Endodermal cell (in vitro differentiated cells): ENCODE results near the gene CDH18. TPM values are rescaled to one million over a fixed set of nuclear protein-coding genes. Genes with fewer than 3 reads are reported as not detected.
A peak's percentile ranks its signal among the peaks of the same experiment; 100 is the strongest.

Experiments used
- DNase-seq: peaks from one replicate; pipeline ENCODE4 v3.0.0-alpha.2; 2017
- H3K27ac ChIP-seq: 2 replicates; pipeline ENCODE4 v1.5.1; 2013; ENCODE audit warnings: mild to moderate bottlenecking, low read depth, low read length, moderate library complexity
- H3K27me3 ChIP-seq: 2 replicates; pipeline ENCODE4 v1.6.1; 2013; ENCODE audit warnings: mild to moderate bottlenecking, low read length, moderate library complexity; ENCODE audit not compliant: insufficient read depth, control insufficient read depth, poor library complexity, severe bottlenecking
- H3K36me3 ChIP-seq: 2 replicates; pipeline ENCODE4 v1.7.0; 2013; ENCODE audit warnings: mild to moderate bottlenecking, low read length, moderate library complexity; ENCODE audit not compliant: control insufficient read depth, insufficient read depth
- H3K4me1 ChIP-seq: one replicate; pipeline ENCODE4 v1.7.0; 2013; ENCODE audit warnings: low read length; ENCODE audit not compliant: control insufficient read depth, insufficient read depth
- H3K4me3 ChIP-seq: 2 replicates; pipeline ENCODE4 v1.5.1; 2013; ENCODE audit warnings: mild to moderate bottlenecking, low read length, moderate library complexity
- H3K9ac ChIP-seq: 2 replicates; pipeline ENCODE4 v1.6.1; 2013; ENCODE audit warnings: mild to moderate bottlenecking, low read length, moderate library complexity; ENCODE audit not compliant: poor library complexity, severe bottlenecking; ENCODE audit errors: extremely low read depth
- H3K9me3 ChIP-seq: 2 replicates; pipeline ENCODE4 v1.6.1; 2013; ENCODE audit warnings: mild to moderate bottlenecking, low read length, moderate library complexity; ENCODE audit not compliant: control insufficient read depth
- H3K27ac Mint-ChIP-seq: 2 replicates; pipeline ENCODE4 v1.8.0; 2020; ENCODE audit warnings: mixed read lengths
- H3K27me3 Mint-ChIP-seq: 2 replicates; pipeline ENCODE4 v1.8.0; 2021; ENCODE audit warnings: mild to moderate bottlenecking, mixed read lengths; ENCODE audit not compliant: insufficient read depth
- H3K36me3 Mint-ChIP-seq: 2 replicates; pipeline ENCODE4 v1.8.0; 2020; ENCODE audit warnings: low read depth, mixed read lengths
- H3K4me1 Mint-ChIP-seq: 2 replicates; pipeline ENCODE4 v1.8.0; 2020; ENCODE audit warnings: mixed read lengths
- H3K4me3 Mint-ChIP-seq: 2 replicates; pipeline ENCODE4 v1.8.0; 2020; ENCODE audit warnings: mild to moderate bottlenecking, moderate library complexity, mixed read lengths
- H3K9me3 Mint-ChIP-seq: 2 replicates; pipeline ENCODE4 v1.8.0; 2020; ENCODE audit warnings: mild to moderate bottlenecking, mixed read lengths
- CTCF ChIP-seq: fragments of 200-600 bp; sonication (generic); conservative IDR thresholded peaks from 2 replicates; pipeline ENCODE4 v1.5.0; 2021; ENCODE audit warnings: antibody characterized with exemption, mild to moderate bottlenecking
- WGBS, 2 experiments: methylation state at CpG; one replicate each; pipeline versions ENCODE4 v1.1.5 to v1.1.7; 2013; ENCODE audit warnings: missing lambda C conversion rate in 2 of 2, mixed read lengths in 1 of 2; ENCODE audit not compliant: insufficient coverage in 1 of 2, insufficient read length in 1 of 2; 5-methylcytosine and 5-hydroxymethylcytosine counted together
- total RNA-seq, 2 donors: library from RNA; stranded (reverse); fragmentation: NEBNext Ultra II Directional in 1 of 2; extraction: Animal tissue kit (Norgen Biotek cat#: 25700) in 1 of 2; gene quantifications; 2 replicates in 1 of 2; 3 replicates in 1 of 2; pipeline ENCODE4 v1.2.1, GENCODE V29; 2021

The CDH18 gene
- total RNA-seq, 2 donors from 2014 or later = 0.22 TPM; not detected in 1

GRCh38 chr5:19555436-19555835, 432.6 kb downstream of the CDH18 start:
- DNase-seq = peak; percentile 50
- Histone ChIP-seq H3K4me1 (no peaks in the 10 kb centered on the region), H3K9me3 (peaks cover 12% of the 10 kb centered on the region), H3K27ac (no peak overlapping the region), H3K4me3 (no peak overlapping the region), H3K27me3 (no peaks in the 10 kb centered on the region), H3K9ac (no peak overlapping the region), H3K36me3 (no peaks in the 10 kb centered on the region)
- H3K4me1 Mint-ChIP-seq = peaks cover 10% of the 10 kb centered on the region
- no peaks in the 10 kb centered on the region for H3K27me3 Mint-ChIP-seq
- H3K27ac Mint-ChIP-seq = no peak overlapping the region
- H3K9me3 Mint-ChIP-seq = peaks cover 6% of the 10 kb centered on the region
- TF ChIP-seq CTCF = no peak
- no peak overlapping the region for H3K4me3 Mint-ChIP-seq
- H3K36me3 Mint-ChIP-seq = no peaks in the 10 kb centered on the region
- WGBS, 2 experiments = 91 to 100% methylated on average over 1 to 3 of the region's 3 CpGs

GRCh38 chr5:19554524-19554923, 433.5 kb downstream of the CDH18 start:
- Mint-ChIP-seq H3K9me3 (peaks cover 5% of the 10 kb centered on the region), H3K4me3 (no peak overlapping the region), H3K27me3 (no peaks in the 10 kb centered on the region), H3K36me3 (no peaks in the 10 kb centered on the region), H3K4me1 (peaks cover 10% of the 10 kb centered on the region), H3K27ac (no peak overlapping the region)
- Histone ChIP-seq H3K36me3 (no peaks in the 10 kb centered on the region), H3K27me3 (no peaks in the 10 kb centered on the region), H3K4me1 (no peaks in the 10 kb centered on the region), H3K27ac (no peak overlapping the region), H3K9ac (no peak overlapping the region), H3K4me3 (no peak overlapping the region), H3K9me3 (peaks cover 12% of the 10 kb centered on the region)
- peak; percentile 62 for TF ChIP-seq CTCF
- WGBS, 2 experiments = no CpG with 5 or more reads among the region's 1 CpG
- no peak for DNase-seq

- Mint-ChIP-seq H3K4me1 (no peaks in the 10 kb centered on the region), H3K9me3 (no peaks in the 10 kb centered on the region), H3K27me3 (no peaks in the 10 kb centered on the region), H3K36me3 (no peaks in the 10 kb centered on the region), H3K4me3 (no peak overlapping the region), H3K27ac (no peak overlapping the region)
- Histone ChIP-seq H3K27ac (no peak overlapping the region), H3K27me3 (no peaks in the 10 kb centered on the region), H3K9ac (no peak overlapping the region), H3K4me3 (no peak overlapping the region), H3K9me3 (no peaks in the 10 kb centered on the region), H3K36me3 (no peaks in the 10 kb centered on the region), H3K4me1 (no peaks in the 10 kb centered on the region)
- DNase-seq = no peak
- 90 to 100% methylated on average over 3 of the region's 3 CpGs for WGBS, 2 experiments
- TF ChIP-seq CTCF = no peak
Observed at GRCh38 chr5:19547640-19548039, 440.4 kb downstream of the CDH18 start.
